Left ventricle myocardium inferior (tissue), 1 donor: ENCODE results near the gene HDLBP. TPM values are rescaled to one million over a fixed set of nuclear protein-coding genes. Genes with fewer than 3 reads are reported as not detected.

Experiments used
- DNase-seq: peaks from one replicate; pipeline ENCODE4 v3.0.0-alpha.2; 2020
- H3K27ac ChIP-seq: fragments of 200-600 bp; replicated peaks from 2 replicates; pipeline ENCODE4 v1.8.0; 2021
- H3K27me3 ChIP-seq: fragments of 200-600 bp; 2 replicates; pipeline ENCODE4 v1.8.0; 2021; ENCODE audit warnings: low read depth
- H3K36me3 ChIP-seq: fragments of 200-600 bp; 2 replicates; pipeline ENCODE4 v1.8.0; 2021
- H3K4me1 ChIP-seq: fragments of 200-600 bp; 2 replicates; pipeline ENCODE4 v1.8.0; 2021
- H3K4me3 ChIP-seq: fragments of 200-600 bp; 2 replicates; pipeline ENCODE4 v1.8.0; 2021; ENCODE audit warnings: mild to moderate bottlenecking, moderate library complexity
- H3K9me3 ChIP-seq: fragments of 200-600 bp; replicated peaks from 2 replicates; pipeline ENCODE4 v1.8.0; 2021
- intact Hi-C: fragments of 100-400 bp; cut with micrococcal nuclease; formaldehyde crosslinking; loops from one replicate; pipeline ENCODE4 v1.11.0; 2022
- long read RNA-seq: library from polyadenylated mRNA; unstranded; transcript quantifications from one replicate; pipeline ENCODE4 v2.0.0, GENCODE V29; 2021
- total RNA-seq: library from RNA; stranded (reverse); fragmentation: NEBNext Ultra II Directional; extraction: Animal tissue kit (Norgen Biotek cat#: 25700); gene quantifications from one replicate; pipeline ENCODE4 v1.2.1, GENCODE V29; 2021
- TF ChIP-seq, protein P1 (sequence below): fragments of 200-600 bp; IDR thresholded peaks from 2 replicates; pipeline ENCODE4 v1.8.0; 2021; ENCODE audit warnings: antibody characterized with exemption, mild to moderate bottlenecking, borderline replicate concordance
- donor health status: DM: no; HTN: yes; CAD: no; lungs with severe emphysema.

HDLBP gene, protein sequence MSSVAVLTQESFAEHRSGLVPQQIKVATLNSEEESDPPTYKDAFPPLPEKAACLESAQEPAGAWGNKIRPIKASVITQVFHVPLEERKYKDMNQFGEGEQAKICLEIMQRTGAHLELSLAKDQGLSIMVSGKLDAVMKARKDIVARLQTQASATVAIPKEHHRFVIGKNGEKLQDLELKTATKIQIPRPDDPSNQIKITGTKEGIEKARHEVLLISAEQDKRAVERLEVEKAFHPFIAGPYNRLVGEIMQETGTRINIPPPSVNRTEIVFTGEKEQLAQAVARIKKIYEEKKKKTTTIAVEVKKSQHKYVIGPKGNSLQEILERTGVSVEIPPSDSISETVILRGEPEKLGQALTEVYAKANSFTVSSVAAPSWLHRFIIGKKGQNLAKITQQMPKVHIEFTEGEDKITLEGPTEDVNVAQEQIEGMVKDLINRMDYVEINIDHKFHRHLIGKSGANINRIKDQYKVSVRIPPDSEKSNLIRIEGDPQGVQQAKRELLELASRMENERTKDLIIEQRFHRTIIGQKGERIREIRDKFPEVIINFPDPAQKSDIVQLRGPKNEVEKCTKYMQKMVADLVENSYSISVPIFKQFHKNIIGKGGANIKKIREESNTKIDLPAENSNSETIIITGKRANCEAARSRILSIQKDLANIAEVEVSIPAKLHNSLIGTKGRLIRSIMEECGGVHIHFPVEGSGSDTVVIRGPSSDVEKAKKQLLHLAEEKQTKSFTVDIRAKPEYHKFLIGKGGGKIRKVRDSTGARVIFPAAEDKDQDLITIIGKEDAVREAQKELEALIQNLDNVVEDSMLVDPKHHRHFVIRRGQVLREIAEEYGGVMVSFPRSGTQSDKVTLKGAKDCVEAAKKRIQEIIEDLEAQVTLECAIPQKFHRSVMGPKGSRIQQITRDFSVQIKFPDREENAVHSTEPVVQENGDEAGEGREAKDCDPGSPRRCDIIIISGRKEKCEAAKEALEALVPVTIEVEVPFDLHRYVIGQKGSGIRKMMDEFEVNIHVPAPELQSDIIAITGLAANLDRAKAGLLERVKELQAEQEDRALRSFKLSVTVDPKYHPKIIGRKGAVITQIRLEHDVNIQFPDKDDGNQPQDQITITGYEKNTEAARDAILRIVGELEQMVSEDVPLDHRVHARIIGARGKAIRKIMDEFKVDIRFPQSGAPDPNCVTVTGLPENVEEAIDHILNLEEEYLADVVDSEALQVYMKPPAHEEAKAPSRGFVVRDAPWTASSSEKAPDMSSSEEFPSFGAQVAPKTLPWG (N-terminal part only)
- total RNA-seq, result 365 TPM
- long read RNA-seq, full-length matches to known transcripts, result 873 of 1,128 reads
- long read RNA-seq, partial matches to known transcripts, result 105 of 1,128 reads
- long read RNA-seq, other reads (novel, unspliced or antisense), result 150 of 1,128 reads

- DNase-seq, result peak; percentile 99
- Histone ChIP-seq H3K27ac (peak within 1 kb of the TSS; percentile 100), H3K27me3 (no peaks in the 10 kb centered on the region), H3K4me3 (peak within 1 kb of the TSS; percentile 82), H3K9me3 (no peaks in the 10 kb centered on the region), H3K4me1 (peaks cover 81% of the 10 kb centered on the region), H3K36me3 (no peaks in the 10 kb centered on the region)
- intact Hi-C loops, result no loop called here
- TF ChIP-seq, protein P1, sequence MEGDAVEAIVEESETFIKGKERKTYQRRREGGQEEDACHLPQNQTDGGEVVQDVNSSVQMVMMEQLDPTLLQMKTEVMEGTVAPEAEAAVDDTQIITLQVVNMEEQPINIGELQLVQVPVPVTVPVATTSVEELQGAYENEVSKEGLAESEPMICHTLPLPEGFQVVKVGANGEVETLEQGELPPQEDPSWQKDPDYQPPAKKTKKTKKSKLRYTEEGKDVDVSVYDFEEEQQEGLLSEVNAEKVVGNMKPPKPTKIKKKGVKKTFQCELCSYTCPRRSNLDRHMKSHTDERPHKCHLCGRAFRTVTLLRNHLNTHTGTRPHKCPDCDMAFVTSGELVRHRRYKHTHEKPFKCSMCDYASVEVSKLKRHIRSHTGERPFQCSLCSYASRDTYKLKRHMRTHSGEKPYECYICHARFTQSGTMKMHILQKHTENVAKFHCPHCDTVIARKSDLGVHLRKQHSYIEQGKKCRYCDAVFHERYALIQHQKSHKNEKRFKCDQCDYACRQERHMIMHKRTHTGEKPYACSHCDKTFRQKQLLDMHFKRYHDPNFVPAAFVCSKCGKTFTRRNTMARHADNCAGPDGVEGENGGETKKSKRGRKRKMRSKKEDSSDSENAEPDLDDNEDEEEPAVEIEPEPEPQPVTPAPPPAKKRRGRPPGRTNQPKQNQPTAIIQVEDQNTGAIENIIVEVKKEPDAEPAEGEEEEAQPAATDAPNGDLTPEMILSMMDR, result no peak
Measured at GRCh38 chr2:241315093-241315878, at the start of gene HDLBP. HDLBP (minus strand) TSS chr2:241315672; CDS start chr2:241266869, 48,803 bp downstream.

GRCh38 chr2:241364781-241365180, 49.3 kb upstream of the HDLBP start:
- no peaks in the 10 kb centered on the region for H3K36me3 ChIP-seq
- no peak overlapping the region for H3K27ac ChIP-seq
- intact Hi-C loops, result no loop called here
- H3K4me3 ChIP-seq, result no peak overlapping the region
- H3K9me3 ChIP-seq, result no peaks in the 10 kb centered on the region
- TF ChIP-seq, protein P1, result no peak
- H3K4me1 ChIP-seq, result peaks cover 22% of the 10 kb centered on the region
- no peaks in the 10 kb centered on the region for H3K27me3 ChIP-seq
- DNase-seq, result no peak

GRCh38 chr2:241363426-241363825, 48.0 kb upstream of the HDLBP start:
- Histone ChIP-seq H3K4me1 (peaks cover 36% of the 10 kb centered on the region), H3K36me3 (no peaks in the 10 kb centered on the region), H3K9me3 (no peaks in the 10 kb centered on the region), H3K27me3 (no peaks in the 10 kb centered on the region), H3K27ac (no peak overlapping the region), H3K4me3 (no peak overlapping the region)
- TF ChIP-seq, protein P1, result no peak
- intact Hi-C loops, result no loop called here
- DNase-seq, result no peak

GRCh38 chr2:241359481-241360045, 44.1 kb upstream of the HDLBP start:
- Histone ChIP-seq H3K27ac (no peak overlapping the region), H3K9me3 (no peaks in the 10 kb centered on the region), H3K36me3 (peaks cover 3% of the 10 kb centered on the region), H3K4me3 (no peak overlapping the region), H3K27me3 (no peaks in the 10 kb centered on the region), H3K4me1 (peaks cover 60% of the 10 kb centered on the region)
- intact Hi-C loops, result no loop called here
- TF ChIP-seq, protein P1, result no peak
- DNase-seq, result no peak
